GM12892 (cell line): ENCODE measurements around the gene CRYBB1. TPM values are rescaled to one million over a fixed set of nuclear protein-coding genes. Genes with fewer than 3 reads are reported as not detected.

Experiments used
- DNase-seq: peaks from one replicate; pipeline ENCODE4 v3.0.0; 2011; ENCODE audit not compliant: insufficient read length
- FAIRE-seq: peaks from 2 replicates; lab custom pipeline; 2011; peaks lifted over from hg19 to GRCh38; lab: Jason Lieb, UNC
- POLR2A ChIP-seq: IDR thresholded peaks from 2 replicates; pipeline ENCODE4 v1.6.1; 2011; ENCODE audit warnings: low read depth, low read length, control low read depth
- POLR2AphosphoS5 ChIP-seq: IDR thresholded peaks from 2 replicates; pipeline ENCODE4 v1.6.1; 2011; ENCODE audit warnings: low read depth, low read length, control low read depth
- TAF1 ChIP-seq: IDR thresholded peaks from 2 replicates; pipeline ENCODE4 v1.6.1; 2011; ENCODE audit warnings: low read depth, mild to moderate bottlenecking, control low read depth, low read length, borderline replicate concordance
- polyA plus RNA-seq: library from polyadenylated mRNA; unstranded; fragments of >200 nt; gene quantifications from one replicate; pipeline ENCODE4 v1.2.1, GENCODE V29; 2012; ENCODE audit warnings: missing spikeins, inconsistent platforms; ENCODE audit not compliant: missing spikeins

Gene CRYBB1
- not detected for polyA plus RNA-seq

DNA sequence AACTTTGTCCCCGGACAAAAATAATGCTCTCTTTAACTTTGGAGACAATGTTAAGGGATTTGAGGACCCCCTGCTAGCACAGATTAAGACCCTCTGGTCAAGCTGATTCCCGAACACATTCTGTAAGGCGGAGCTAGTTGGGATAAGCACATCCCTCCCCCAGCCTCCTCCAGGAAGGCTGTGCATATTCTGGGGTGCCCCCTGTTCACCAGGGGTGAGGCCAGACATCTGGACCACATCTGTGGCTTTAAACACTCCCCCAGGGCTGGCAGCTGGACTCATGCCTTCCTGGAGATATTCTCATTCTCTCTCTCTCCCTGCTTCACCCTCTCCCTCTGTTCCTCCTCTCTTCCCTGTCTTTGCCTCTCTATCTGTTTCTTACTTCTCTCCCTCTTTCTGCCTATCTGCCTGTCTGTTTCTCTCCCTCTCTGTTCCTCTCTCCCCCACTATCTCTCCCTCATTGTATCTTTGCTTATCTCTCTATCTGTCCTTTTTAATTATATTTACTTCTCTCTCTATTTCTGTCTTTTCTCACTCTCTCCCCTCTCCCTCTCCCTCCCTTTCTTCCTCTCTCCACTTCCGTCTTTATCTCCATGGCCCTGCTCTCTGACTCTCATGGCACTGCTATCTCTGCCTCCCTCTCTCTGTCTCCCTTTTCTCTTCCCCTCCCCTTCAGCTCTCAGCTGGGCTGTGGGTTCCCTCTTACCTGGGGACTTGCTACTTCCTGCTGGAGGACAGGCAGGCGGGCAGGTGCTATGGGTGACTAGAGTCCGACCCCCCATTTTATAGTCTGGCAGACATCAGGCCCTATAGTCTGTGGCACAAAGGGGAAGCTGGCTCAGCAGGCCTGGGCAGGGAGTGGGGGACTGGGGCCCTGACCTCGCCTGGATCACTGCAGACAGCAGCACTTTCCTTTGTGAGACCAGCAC, at the start of gene CRYBB1:
TSS of gene CRYBB1 (minus strand) at position 757 of the 929 bp plus-strand sequence. CDS start 1,708 bp downstream, outside the sequence.
- DNase-seq: no peak
- FAIRE-seq: no peak
- no peak for TF ChIP-seq TAF1
- no peak for TF ChIP-seq POLR2AphosphoS5
- no peak for TF ChIP-seq POLR2A

- FAIRE-seq (no peak), DNase-seq (no peak)
- TF ChIP-seq POLR2AphosphoS5 (no peak), TAF1 (no peak)
Measured at GRCh38 chr22:26667140-26667539, 49.3 kb upstream of the CRYBB1 start.

DNA sequence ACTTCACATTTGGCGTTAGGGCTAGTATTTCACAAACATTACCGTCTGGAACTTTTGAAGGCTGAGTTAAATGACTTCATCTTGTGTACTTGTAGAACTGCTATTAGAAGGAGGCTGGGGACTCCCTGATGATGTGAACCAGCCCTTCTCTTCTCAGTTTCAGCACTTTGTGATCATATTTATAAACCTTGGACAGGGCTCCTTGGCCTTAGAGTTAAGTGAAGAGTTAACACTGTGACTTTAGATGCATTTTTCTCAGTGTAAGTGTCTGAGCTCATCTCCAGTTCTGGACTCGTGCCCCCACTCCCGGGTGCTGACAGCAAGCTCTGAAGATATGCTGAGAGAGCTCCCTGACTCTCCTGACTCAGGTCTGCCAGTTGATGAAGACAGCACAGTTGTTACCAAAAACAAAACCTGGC, 48.0 kb upstream of the CRYBB1 start:
- DNase-seq: no peak
- TF ChIP-seq POLR2A (no peak), TAF1 (no peak), POLR2AphosphoS5 (no peak)
- FAIRE-seq: no peak

DNA sequence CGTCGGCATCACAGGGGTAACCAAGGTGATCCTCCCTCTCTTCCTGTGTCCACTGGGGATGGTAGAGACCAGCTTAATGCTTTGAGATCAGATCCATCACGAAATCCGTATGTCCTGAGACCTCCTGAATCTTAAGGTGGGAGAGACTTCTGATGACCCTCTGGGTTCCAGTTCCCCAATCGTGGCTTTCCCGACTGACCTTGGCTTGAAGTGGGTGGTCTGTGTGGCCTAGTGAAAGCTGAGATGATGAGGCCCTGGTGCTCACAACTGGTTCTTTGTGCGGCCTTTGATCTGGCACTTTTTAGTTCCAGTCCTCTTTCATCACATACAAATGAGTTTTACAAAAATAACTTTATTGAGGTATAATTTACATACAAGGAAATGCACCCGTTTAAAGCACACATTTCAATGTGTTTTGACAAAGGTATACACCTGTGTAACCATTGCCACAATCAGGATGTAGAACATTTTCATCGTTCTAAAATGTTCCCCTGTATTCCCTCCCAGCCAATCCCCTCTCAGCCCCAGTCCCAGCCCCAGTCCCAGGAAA, 45.6 kb upstream of the CRYBB1 start:
- DNase-seq (no peak), FAIRE-seq (peak; percentile 17)
- no peak for TF ChIP-seq TAF1
- no peak for TF ChIP-seq POLR2AphosphoS5
- TF ChIP-seq POLR2A: no peak

GRCh38 chr22:26662160-26662559, 44.3 kb upstream of the CRYBB1 start:
- DNase-seq: no peak
- FAIRE-seq: no peak
- TF ChIP-seq POLR2A: no peak
- TF ChIP-seq TAF1: no peak
- TF ChIP-seq POLR2AphosphoS5: no peak

GRCh38 chr22:26660961-26661578, 43.2 kb upstream of the CRYBB1 start:
- TF ChIP-seq POLR2AphosphoS5 (no peak), TAF1 (no peak), POLR2A (no peak)
- DNase-seq (no peak), FAIRE-seq (no peak)

DNA sequence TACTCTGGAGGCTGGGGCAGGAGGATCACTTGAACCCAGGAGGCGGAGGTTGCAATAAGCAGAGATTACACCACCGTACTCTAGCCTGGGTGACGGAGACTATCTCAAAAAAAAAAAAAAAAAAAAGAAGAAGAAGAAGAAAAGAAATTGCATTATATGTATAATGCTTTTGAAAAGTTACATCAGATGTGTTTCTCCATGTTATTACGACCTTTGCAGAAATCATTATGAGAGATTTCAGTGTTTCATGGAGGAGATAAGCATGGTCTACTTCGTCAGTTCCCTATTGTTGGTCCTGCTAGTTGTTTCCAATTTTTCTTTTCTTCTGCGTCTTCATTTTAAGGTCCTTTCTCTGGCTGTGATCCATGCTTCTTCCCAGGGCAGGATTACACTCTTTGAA, 42.5 kb upstream of the CRYBB1 start:
- FAIRE-seq (no peak), DNase-seq (no peak)
- TF ChIP-seq POLR2AphosphoS5 (no peak), TAF1 (no peak), POLR2A (no peak)

GRCh38 chr22:26658671-26659478, 41.0 kb upstream of the CRYBB1 start:
- FAIRE-seq: peak; percentile 87
- peak; percentile 52 for DNase-seq
- TF ChIP-seq POLR2A (no peak), TAF1 (no peak), POLR2AphosphoS5 (no peak)

- DNase-seq (no peak), FAIRE-seq (no peak)
- TF ChIP-seq TAF1 (no peak), POLR2AphosphoS5 (no peak), POLR2A (no peak)
Measured at GRCh38 chr22:26658161-26658560, 40.3 kb upstream of the CRYBB1 start.

DNA sequence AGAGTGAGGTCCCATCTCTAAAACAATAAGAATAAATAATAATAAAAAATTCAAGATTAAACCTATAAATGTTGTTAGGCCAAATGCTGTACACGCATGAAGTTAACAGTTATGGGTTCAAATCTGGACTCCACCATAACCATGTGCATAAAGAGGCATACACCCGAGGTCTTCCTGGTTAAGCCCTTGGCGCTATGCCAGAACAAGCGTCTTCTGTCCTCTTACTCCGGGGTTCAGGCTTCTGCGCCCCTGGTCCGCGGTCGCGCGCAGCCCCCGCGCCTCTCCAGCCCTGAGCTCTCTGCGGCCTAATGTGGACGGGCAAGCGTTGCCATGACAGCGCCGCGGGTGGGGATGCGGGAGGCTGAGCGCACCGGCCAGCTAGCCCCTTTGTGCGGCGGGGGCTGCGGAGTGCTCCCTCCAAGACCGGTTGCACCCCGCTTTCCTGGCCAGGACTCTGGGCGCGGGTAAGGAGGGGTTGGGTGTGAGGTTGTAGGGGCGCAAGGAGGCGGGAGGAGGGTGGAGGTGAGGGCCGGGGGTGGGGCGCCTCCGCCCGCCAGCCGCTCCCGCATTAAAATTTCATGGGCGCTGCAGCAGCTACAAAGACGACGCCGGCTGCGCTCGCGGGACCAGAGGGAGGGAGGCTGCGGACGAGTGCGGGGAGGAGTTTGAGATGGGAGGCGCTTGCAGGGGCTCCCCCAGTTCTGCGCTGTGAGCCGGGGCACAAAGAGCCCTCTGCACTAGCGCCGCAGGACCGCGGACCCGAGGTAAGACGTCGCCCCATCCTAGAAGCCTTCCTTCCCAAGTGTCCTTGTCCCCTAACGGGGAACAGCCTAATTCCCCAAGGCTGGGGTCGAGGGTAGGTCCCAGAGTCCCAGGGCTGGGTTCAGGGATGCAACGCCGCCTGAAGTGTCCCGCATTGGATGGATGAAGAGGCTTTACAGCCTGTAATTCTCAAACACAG, 39.3 kb upstream of the CRYBB1 start, which contains the start of gene MIAT:
TSS of gene MIAT (plus strand) at position 698 of the 961 bp plus-strand sequence.
- TF ChIP-seq TAF1 (no peak), POLR2A (peak; percentile 42; the same call in 1 of the 2 replicates), POLR2AphosphoS5 (no peak)
- peak; percentile 69 for DNase-seq
- FAIRE-seq: peak; percentile 54
